Measurements from ENCODE around the gene PRKN. TPM values are rescaled to one million over a fixed set of nuclear protein-coding genes. Genes with fewer than 3 reads are reported as not detected.

PRKN gene
- total RNA-seq, 2 donors from 2014 or later = 6.7 to 8.2 TPM

GRCh38 chr6:162198076-162198475, 529.5 kb downstream of the PRKN start:
- no peaks in the 10 kb centered on the region for H3K4me1 ChIP-seq
- TF ChIP-seq POLR2A (IDR thresholded peaks at IDR 0.05) (no peak), CTCF (IDR thresholded peaks at IDR 0.05) (no peak)
- no peak overlapping the region for H3K4me3 ChIP-seq
- H3K9me3 ChIP-seq = no peaks in the 10 kb centered on the region
- no peak overlapping the region for H3K27ac ChIP-seq
- DNase-seq = no peak
- no peak for ATAC-seq
- intact Hi-C loops (cut with DNase I) = no loop called here
- no peaks in the 10 kb centered on the region for H3K27me3 ChIP-seq
- 62 to 77% methylated on average over 1 of the region's 1 CpG for WGBS, 2 donors
- no peaks in the 10 kb centered on the region for H3K36me3 ChIP-seq (replicated peaks in 1 of 2; ENCODE audit: insufficient read depth in 1 of 2, low read depth in 2 of 2)

- H3K36me3 ChIP-seq (replicated peaks in 1 of 2; ENCODE audit: insufficient read depth in 1 of 2, low read depth in 2 of 2) = no peaks in the 10 kb centered on the region
- 75 to 78% methylated on average over 2 of the region's 2 CpGs for WGBS, 2 donors
- DNase-seq = no peak
- no peak overlapping the region for H3K4me3 ChIP-seq
- no peaks in the 10 kb centered on the region for H3K9me3 ChIP-seq
- no peaks in the 10 kb centered on the region for H3K4me1 ChIP-seq
- H3K27ac ChIP-seq = no peak overlapping the region
- ATAC-seq = no peak
- intact Hi-C loops (cut with DNase I) = no loop called here
- H3K27me3 ChIP-seq = no peaks in the 10 kb centered on the region
- no peak for TF ChIP-seq CTCF (IDR thresholded peaks at IDR 0.05)
These were observed 532.1 kb downstream of the PRKN start for GRCh38 chr6:162195441-162195840.

GRCh38 chr6:162190981-162191380, 536.6 kb downstream of the PRKN start:
- Histone ChIP-seq H3K4me1 (no peaks in the 10 kb centered on the region), H3K4me3 (no peak overlapping the region), H3K27me3 (no peaks in the 10 kb centered on the region), H3K36me3 (replicated peaks in 1 of 2; ENCODE audit: insufficient read depth in 1 of 2, low read depth in 2 of 2) (no peaks in the 10 kb centered on the region), H3K9me3 (no peaks in the 10 kb centered on the region), H3K27ac (no peak overlapping the region)
- ATAC-seq (no peak), DNase-seq (no peak)
- intact Hi-C loops (cut with DNase I) = no loop called here
- 85 to 88% methylated on average over 6 of the region's 6 CpGs for WGBS, 2 donors
- TF ChIP-seq POLR2A (IDR thresholded peaks at IDR 0.05) (no peak), CTCF (IDR thresholded peaks at IDR 0.05) (no peak)

GRCh38 chr6:162187168-162187935, 540.2 kb downstream of the PRKN start:
- no peaks in the 10 kb centered on the region for H3K9me3 ChIP-seq
- intact Hi-C loops (cut with DNase I) = no loop called here
- H3K4me1 ChIP-seq = no peaks in the 10 kb centered on the region
- DNase-seq (no peak), ATAC-seq (no peak)
- H3K27me3 ChIP-seq = no peaks in the 10 kb centered on the region
- no peaks in the 10 kb centered on the region for H3K36me3 ChIP-seq (replicated peaks in 1 of 2; ENCODE audit: insufficient read depth in 1 of 2, low read depth in 2 of 2)
- 76 to 86% methylated on average over 4 of the region's 4 CpGs for WGBS, 2 donors
- TF ChIP-seq POLR2A (IDR thresholded peaks at IDR 0.05) (no peak), CTCF (IDR thresholded peaks at IDR 0.05) (no peak)
- no peak overlapping the region for H3K4me3 ChIP-seq
- H3K27ac ChIP-seq = no peak overlapping the region

GRCh38 chr6:162184465-162184864, 543.1 kb downstream of the PRKN start:
- H3K27me3 ChIP-seq = no peaks in the 10 kb centered on the region
- H3K27ac ChIP-seq = no peak overlapping the region
- H3K9me3 ChIP-seq = no peaks in the 10 kb centered on the region
- H3K36me3 ChIP-seq (replicated peaks in 1 of 2; ENCODE audit: insufficient read depth in 1 of 2, low read depth in 2 of 2) = no peaks in the 10 kb centered on the region
- no peak for TF ChIP-seq CTCF (IDR thresholded peaks at IDR 0.05)
- TF ChIP-seq POLR2A (IDR thresholded peaks at IDR 0.05) = no peak
- DNase-seq (peak in 1 of 4 donors; percentile 37), ATAC-seq (no peak)
- H3K4me1 ChIP-seq = no peaks in the 10 kb centered on the region
- WGBS, 2 donors = 74 to 85% methylated on average over 9 of the region's 9 CpGs
- intact Hi-C loops (cut with DNase I) = no loop called here
- no peak overlapping the region for H3K4me3 ChIP-seq
